ENCODE measurements around the gene TANGO6.
"Not testable (repeated sequence)": the region's sequence is repeated elsewhere in the genome, so short reads cannot be mapped to it uniquely, and the experiment has no call there.

The TANGO6 gene

GRCh38 chr16:68972720-68973119 lies 129.4 kb downstream of the TANGO6 start:
- DNase-seq (ENCODE audit: low read depth): no peak

- no peak for DNase-seq (ENCODE audit: low read depth)
Measured at GRCh38 chr16:68973611-68974120, 130.3 kb downstream of the TANGO6 start.

GRCh38 chr16:68978303-68978954 lies 135.1 kb downstream of the TANGO6 start:
- DNase-seq (ENCODE audit: low read depth): no peak

GRCh38 chr16:68980695-68981315 lies 137.5 kb downstream of the TANGO6 start:
- no peak for DNase-seq (ENCODE audit: low read depth)

GRCh38 chr16:68981971-68982370 lies 138.6 kb downstream of the TANGO6 start:
- no peak for DNase-seq (ENCODE audit: low read depth)

GRCh38 chr16:68984467-68984866 lies 141.1 kb downstream of the TANGO6 start:
- no peak for DNase-seq (ENCODE audit: low read depth)

GRCh38 chr16:68985268-68985667 lies 141.9 kb downstream of the TANGO6 start:
- DNase-seq (ENCODE audit: low read depth): no peak

GRCh38 chr16:68985855-68986254 lies 142.5 kb downstream of the TANGO6 start:
- DNase-seq (ENCODE audit: low read depth): no peak

- no peak for DNase-seq (ENCODE audit: low read depth)
Measured at GRCh38 chr16:68987734-68988457, 144.6 kb downstream of the TANGO6 start.

DNA sequence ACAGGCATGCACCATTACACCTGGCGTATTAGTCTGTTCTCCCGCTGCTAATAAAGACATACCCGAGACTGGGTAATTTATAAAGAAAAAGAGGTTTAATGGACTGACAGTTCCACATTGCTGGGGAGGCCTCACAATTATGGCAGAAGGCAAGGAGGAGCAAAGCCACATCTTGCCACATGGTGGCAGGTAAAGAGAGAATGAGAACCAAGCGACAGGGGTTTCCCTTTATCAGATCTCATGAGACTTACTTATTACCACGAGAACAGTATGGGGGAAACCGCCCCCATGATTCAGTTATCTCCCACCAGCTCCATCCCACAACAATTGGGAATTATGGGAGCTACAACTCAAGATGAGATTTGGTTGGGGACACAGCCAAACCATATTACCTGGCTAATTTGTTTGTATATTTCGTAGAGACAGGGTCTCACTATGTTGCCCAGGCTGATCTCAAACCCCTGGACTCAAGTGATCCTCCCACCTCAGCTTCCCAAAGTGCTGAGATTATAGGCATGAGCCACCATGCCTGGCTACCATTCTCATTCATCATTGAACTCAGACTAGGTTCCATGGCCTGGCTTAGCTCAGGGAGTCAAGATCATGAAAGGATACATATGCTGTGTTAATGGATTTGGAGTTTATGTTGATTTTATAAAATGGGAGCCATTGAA lies 147.0 kb downstream of the TANGO6 start:
- DNase-seq (ENCODE audit: low read depth): not testable (repeated sequence)

- DNase-seq (ENCODE audit: low read depth): no peak
Measured at GRCh38 chr16:68991075-68991474, 147.7 kb downstream of the TANGO6 start.

DNA sequence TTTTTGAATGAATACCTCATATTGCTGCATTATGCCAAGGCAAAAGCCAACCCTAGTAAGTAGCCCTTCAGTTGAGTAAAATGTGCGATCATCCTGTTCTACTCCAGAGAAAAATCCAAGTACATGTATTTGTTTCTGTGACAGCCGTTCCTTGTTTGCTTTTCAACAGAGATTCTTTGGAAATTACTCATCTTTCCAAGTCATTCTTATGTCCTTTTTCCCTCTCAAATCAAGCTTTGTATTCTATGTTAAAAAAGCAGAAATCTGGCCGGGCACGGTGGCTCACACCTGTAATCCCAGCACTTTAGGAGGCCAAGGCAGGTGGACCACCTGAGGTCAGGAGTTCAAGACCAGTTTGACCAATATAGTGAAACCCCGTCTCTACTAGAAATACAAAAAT lies 149.2 kb downstream of the TANGO6 start:
- no peak for DNase-seq (ENCODE audit: low read depth)

- no peak for DNase-seq (ENCODE audit: low read depth)
Measured at GRCh38 chr16:68993456-68993855, 150.1 kb downstream of the TANGO6 start.

- DNase-seq (ENCODE audit: low read depth): no peak
Measured at GRCh38 chr16:68993885-68994284, 150.6 kb downstream of the TANGO6 start.

DNA sequence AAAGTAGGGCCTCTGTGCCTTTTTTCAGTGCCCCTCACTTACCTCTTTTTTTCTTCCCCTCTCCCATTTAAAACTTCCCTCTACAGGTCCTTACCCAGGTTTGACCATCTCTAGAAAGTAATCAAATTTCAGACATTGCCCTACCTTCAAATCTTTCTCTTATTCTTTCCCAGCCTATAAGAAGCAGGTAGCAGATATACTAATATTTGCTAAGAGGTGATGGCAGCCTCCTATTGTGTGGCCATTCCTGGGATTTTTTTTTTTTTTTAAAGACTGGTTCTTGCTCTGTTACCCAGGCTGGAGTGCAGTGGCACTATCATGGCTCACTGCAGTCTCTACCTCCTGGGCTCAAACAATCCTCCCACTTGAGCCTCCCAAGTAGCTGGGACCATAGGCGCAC lies 151.0 kb downstream of the TANGO6 start:
- DNase-seq (ENCODE audit: low read depth): no peak

- DNase-seq (ENCODE audit: low read depth): no peak
Measured at GRCh38 chr16:68995011-68995504, 151.7 kb downstream of the TANGO6 start.

- DNase-seq (ENCODE audit: low read depth): no peak
Measured at GRCh38 chr16:68997564-68997963, 154.2 kb downstream of the TANGO6 start.

DNA sequence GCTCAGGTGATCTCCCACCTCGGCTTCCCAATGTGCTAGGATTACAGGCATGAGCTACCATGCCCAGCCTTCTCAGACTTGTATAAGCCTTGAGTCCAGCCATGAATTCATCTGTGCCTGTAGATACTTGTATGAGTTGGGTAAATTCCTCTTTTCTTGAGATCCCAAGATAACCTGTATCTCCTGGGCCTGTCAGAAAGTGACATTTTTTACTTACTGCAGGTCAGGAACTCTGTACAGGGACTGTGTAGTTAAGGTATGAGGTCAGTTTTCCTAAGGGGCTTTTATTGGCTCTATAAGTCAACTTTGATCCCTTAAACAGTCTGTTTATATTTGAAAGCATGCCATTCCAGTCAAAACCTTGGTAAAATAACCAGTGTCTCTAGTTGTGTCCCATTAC lies 155.8 kb downstream of the TANGO6 start:
- no peak for DNase-seq (ENCODE audit: low read depth)

- no peak for DNase-seq (ENCODE audit: low read depth)
Measured at GRCh38 chr16:69003500-69003899, 160.2 kb downstream of the TANGO6 start.

DNA sequence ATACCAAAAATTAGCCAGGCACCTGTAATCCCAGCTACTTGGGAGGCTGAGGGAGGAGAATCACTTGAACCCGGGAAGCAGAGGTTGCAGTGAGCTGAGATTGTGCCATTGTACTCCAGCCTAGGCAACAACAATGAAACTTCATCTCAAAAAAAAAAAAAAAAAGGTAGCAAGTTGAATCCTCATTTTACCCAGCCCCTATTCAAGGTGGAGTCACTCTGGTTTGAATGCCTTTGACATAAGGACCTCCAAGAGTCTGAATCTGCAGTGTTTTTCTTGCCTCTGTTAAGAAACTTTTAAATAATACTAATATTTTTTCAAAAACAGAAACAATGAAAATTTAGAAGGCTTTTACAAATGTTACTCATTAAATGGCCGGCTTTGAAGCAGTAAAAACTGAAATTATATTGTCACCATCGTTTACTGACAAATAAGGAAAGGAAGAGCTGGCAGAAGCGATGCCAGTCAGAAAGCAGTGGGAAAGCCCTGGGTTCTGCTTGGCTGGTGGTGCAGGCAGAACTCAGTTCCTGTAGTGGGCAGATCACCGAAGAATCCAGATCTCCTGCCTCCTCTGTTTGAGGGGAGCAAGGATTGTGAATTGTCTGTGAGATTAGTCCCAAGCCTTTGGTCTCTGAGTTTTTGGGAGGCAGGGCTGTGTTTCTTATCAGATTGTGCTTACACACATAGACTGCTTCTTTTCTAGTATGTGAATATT lies 162.5 kb downstream of the TANGO6 start:
- no peak for DNase-seq (ENCODE audit: low read depth)

- DNase-seq (ENCODE audit: low read depth): no peak
Measured at GRCh38 chr16:69012906-69013305, 169.6 kb downstream of the TANGO6 start.

GRCh38 chr16:69013991-69014390 lies 170.7 kb downstream of the TANGO6 start:
- DNase-seq (ENCODE audit: low read depth): no peak

All from activated T-helper 1 cell treated with Interleukin-2 at 50 U/mL for 16 hours (primary cell).